ENCODE measurements around the gene ZNF512B. TPM values are rescaled to one million over a fixed set of nuclear protein-coding genes. Genes with fewer than 3 reads are reported as not detected.

Gene ZNF512B
- total and polyA plus RNA-seq, 4 donors: 1.8 to 11.8 (median 9.8) TPM

- no peak for DNase-seq (ENCODE audit: low spot score)
- H3K27me3 ChIP-seq (ENCODE audit: control insufficient read depth in 4 of 4, insufficient read depth in 4 of 4, low read length in 3 of 4): no peaks in the 10 kb centered on the region
- peaks cover 12 to 59% (median 22%) of the 10 kb centered on the region in 4 donors for H3K36me3 ChIP-seq (ENCODE audit: control insufficient read depth in 4 of 4, insufficient read depth in 3 of 4, low read depth in 1 of 4, low read length in 3 of 4)
- H3K9me3 ChIP-seq (ENCODE audit: control insufficient read depth in 4 of 4, low read length in 3 of 4): no peaks in the 10 kb centered on the region
- peaks cover 0 to 11% (median 5%) of the 10 kb centered on the region in 4 donors for H3K4me1 ChIP-seq (ENCODE audit: control insufficient read depth in 4 of 4, insufficient read depth in 4 of 4, low read length in 3 of 4)
- no peak overlapping the region for H3K9ac ChIP-seq (ENCODE audit: low read depth in 1 of 2, low read length in 2 of 2)
- H3K4me3 ChIP-seq (ENCODE audit: low read depth in 1 of 3, low read length in 3 of 3): no peak overlapping the region
- 95% methylated on average over 61 of the region's 61 CpGs for WGBS
- H3K27ac ChIP-seq (ENCODE audit: low read depth in 1 of 2, low read length in 2 of 2): no peak overlapping the region
- TF ChIP-seq EGR1 (IDR thresholded peaks at IDR 0.05; ENCODE audit: low read depth in 2 of 2) (no peak), HNF4A (conservative IDR thresholded peaks at IDR 0.05) (no peak), TAF1 (conservative IDR thresholded peaks at IDR 0.05) (no peak)
- TF ChIP-seq, protein P1, sequence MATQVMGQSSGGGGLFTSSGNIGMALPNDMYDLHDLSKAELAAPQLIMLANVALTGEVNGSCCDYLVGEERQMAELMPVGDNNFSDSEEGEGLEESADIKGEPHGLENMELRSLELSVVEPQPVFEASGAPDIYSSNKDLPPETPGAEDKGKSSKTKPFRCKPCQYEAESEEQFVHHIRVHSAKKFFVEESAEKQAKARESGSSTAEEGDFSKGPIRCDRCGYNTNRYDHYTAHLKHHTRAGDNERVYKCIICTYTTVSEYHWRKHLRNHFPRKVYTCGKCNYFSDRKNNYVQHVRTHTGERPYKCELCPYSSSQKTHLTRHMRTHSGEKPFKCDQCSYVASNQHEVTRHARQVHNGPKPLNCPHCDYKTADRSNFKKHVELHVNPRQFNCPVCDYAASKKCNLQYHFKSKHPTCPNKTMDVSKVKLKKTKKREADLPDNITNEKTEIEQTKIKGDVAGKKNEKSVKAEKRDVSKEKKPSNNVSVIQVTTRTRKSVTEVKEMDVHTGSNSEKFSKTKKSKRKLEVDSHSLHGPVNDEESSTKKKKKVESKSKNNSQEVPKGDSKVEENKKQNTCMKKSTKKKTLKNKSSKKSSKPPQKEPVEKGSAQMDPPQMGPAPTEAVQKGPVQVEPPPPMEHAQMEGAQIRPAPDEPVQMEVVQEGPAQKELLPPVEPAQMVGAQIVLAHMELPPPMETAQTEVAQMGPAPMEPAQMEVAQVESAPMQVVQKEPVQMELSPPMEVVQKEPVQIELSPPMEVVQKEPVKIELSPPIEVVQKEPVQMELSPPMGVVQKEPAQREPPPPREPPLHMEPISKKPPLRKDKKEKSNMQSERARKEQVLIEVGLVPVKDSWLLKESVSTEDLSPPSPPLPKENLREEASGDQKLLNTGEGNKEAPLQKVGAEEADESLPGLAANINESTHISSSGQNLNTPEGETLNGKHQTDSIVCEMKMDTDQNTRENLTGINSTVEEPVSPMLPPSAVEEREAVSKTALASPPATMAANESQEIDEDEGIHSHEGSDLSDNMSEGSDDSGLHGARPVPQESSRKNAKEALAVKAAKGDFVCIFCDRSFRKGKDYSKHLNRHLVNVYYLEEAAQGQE (IDR thresholded peaks at IDR 0.05): no peak
These were observed 7.0 kb downstream of the ZNF512B start for GRCh38 chr20:63962426-63963347.

DNA sequence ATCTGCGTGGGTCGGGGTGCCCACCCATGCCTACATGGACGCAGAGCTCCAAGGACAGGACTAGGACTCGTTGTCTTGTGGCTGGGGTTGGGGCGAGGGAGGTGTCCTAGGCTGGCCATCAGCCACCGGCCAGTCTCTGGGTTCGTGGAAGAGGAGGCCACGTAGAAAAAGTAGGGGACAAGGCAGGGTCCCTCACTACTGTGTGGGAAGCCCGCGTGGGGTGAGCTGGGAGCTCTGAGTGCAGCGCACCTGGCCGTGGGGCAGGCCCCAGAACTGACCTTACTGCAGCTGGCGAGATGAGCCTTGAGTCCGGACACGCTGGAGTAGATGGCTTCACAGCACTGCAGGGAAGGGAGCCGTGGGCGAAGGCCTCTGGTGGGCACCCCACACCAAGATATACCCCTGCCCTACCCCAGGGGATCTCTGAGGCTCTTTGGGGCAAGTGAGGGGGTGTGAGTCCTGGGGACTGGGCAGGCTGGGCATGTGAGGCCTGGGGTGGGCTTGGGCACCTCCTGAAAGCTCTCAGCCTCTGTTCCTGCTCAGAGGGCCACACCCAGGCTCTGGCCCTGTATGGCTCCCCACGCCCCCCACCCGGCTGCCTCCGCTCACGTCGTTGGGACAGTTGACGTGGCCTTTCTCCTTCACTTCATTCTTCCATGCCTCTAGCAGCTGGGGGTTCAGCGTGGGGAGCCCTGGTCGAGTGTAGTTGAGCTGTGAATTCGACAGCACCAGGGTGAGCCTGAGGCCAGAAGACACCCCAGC, 7.9 kb downstream of the ZNF512B start:
- Histone ChIP-seq H3K9ac (ENCODE audit: low read depth in 1 of 2, low read length in 2 of 2) (no peak overlapping the region), H3K9me3 (ENCODE audit: control insufficient read depth in 4 of 4, low read length in 3 of 4) (no peaks in the 10 kb centered on the region), H3K36me3 (ENCODE audit: control insufficient read depth in 4 of 4, insufficient read depth in 3 of 4, low read depth in 1 of 4, low read length in 3 of 4) (peaks cover 12 to 50% (median 19%) of the 10 kb centered on the region in 4 donors), H3K4me1 (ENCODE audit: control insufficient read depth in 4 of 4, insufficient read depth in 4 of 4, low read length in 3 of 4) (peaks cover 6 to 18% (median 11%) of the 10 kb centered on the region in 4 donors), H3K4me3 (ENCODE audit: low read depth in 1 of 3, low read length in 3 of 3) (no peak overlapping the region), H3K27me3 (ENCODE audit: control insufficient read depth in 4 of 4, insufficient read depth in 4 of 4, low read length in 3 of 4) (no peaks in the 10 kb centered on the region), H3K27ac (ENCODE audit: low read depth in 1 of 2, low read length in 2 of 2) (no peak overlapping the region)
- DNase-seq (ENCODE audit: low spot score): no peak
- 93% methylated on average over 26 of the region's 26 CpGs for WGBS
- TF ChIP-seq RXRA (IDR thresholded peaks at IDR 0.05): no peak
- TF ChIP-seq JUND (IDR thresholded peaks at IDR 0.05): no peak
- no peak for TF ChIP-seq EGR1 (IDR thresholded peaks at IDR 0.05; ENCODE audit: low read depth in 2 of 2)
- TF ChIP-seq ZBTB33 (IDR thresholded peaks at IDR 0.05): no peak
- TF ChIP-seq TAF1 (conservative IDR thresholded peaks at IDR 0.05): no peak
- no peak for TF ChIP-seq NR2F2 (IDR thresholded peaks at IDR 0.05)
- no peak for TF ChIP-seq FOXA2 (IDR thresholded peaks at IDR 0.05)
- no peak for TF ChIP-seq HNF4A (conservative IDR thresholded peaks at IDR 0.05)
- TF ChIP-seq RAD21 (IDR thresholded peaks at IDR 0.05): no peak
- no peak for TF ChIP-seq FOXA1 (IDR thresholded peaks at IDR 0.05)
- no peak for TF ChIP-seq YY1 (IDR thresholded peaks at IDR 0.05)
- no peak for TF ChIP-seq GABPA (IDR thresholded peaks at IDR 0.05 in 1 of 2, conservative IDR thresholded peaks at IDR 0.05 in 1 of 2)
- no peak for TF ChIP-seq SP1 (IDR thresholded peaks at IDR 0.05)
- TF ChIP-seq, protein P2, sequence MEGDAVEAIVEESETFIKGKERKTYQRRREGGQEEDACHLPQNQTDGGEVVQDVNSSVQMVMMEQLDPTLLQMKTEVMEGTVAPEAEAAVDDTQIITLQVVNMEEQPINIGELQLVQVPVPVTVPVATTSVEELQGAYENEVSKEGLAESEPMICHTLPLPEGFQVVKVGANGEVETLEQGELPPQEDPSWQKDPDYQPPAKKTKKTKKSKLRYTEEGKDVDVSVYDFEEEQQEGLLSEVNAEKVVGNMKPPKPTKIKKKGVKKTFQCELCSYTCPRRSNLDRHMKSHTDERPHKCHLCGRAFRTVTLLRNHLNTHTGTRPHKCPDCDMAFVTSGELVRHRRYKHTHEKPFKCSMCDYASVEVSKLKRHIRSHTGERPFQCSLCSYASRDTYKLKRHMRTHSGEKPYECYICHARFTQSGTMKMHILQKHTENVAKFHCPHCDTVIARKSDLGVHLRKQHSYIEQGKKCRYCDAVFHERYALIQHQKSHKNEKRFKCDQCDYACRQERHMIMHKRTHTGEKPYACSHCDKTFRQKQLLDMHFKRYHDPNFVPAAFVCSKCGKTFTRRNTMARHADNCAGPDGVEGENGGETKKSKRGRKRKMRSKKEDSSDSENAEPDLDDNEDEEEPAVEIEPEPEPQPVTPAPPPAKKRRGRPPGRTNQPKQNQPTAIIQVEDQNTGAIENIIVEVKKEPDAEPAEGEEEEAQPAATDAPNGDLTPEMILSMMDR (IDR thresholded peaks at IDR 0.05; ENCODE audit: low read depth, low read length, missing input control): no peak
- TF ChIP-seq ATF3 (IDR thresholded peaks at IDR 0.05): no peak
- TF ChIP-seq, protein P1 (IDR thresholded peaks at IDR 0.05): no peak
- TF ChIP-seq HNF4G (IDR thresholded peaks at IDR 0.05): no peak
- TF ChIP-seq, protein P3, sequence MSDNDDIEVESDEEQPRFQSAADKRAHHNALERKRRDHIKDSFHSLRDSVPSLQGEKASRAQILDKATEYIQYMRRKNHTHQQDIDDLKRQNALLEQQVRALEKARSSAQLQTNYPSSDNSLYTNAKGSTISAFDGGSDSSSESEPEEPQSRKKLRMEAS (IDR thresholded peaks at IDR 0.05): no peak
